SK-N-SH (cell line): ENCODE results near the gene CHGA. TPM values are rescaled to one million over a fixed set of nuclear protein-coding genes. Genes with fewer than 3 reads are reported as not detected.

ENCODE experiments used
- CTCF ChIA-PET: fragments of 300-600, 350-600 bp; formaldehyde crosslinking; extraction: SDS; loops from one replicate; lab custom pipeline; 2021; lab: Yijun Ruan, JAX
- POLR2A ChIA-PET: fragments of 350-600 bp; sonication (Branson Sonifier 250); formaldehyde crosslinking; extraction: SDS; loops from one replicate; lab custom pipeline; 2020; ENCODE audit warnings: antibody characterized with exemption, inconsistent platforms; lab: Yijun Ruan, JAX
- DNase-seq: peaks from one replicate; pipeline ENCODE4 v3.0.0; 2012
- H2AFZ ChIP-seq: fragments of 200-600 bp; sonication (generic); 2 replicates; pipeline ENCODE4 v1.8.1; 2016; ENCODE audit warnings: antibody characterized with exemption, mild to moderate bottlenecking, low read depth
- H3F3A ChIP-seq: fragments of 200-600 bp; sonication (generic); replicated peaks from 2 replicates; pipeline ENCODE3; 2016; ENCODE audit warnings: antibody characterized with exemption, mild to moderate bottlenecking; ENCODE audit not compliant: insufficient read depth
- H3K27ac ChIP-seq, 2 experiments: fragments of 200-500 bp in 1 of 2; fragments of 200-600 bp in 1 of 2; sonication (Bioruptor generic) in 1 of 2; sonication (generic), shearing (Covaris generic) in 1 of 2; 2 replicates each; pipeline versions ENCODE4 v1.5.1 to v1.6.1; 2014 to 2016; ENCODE audit warnings: low read depth in 2 of 2, inconsistent platforms in 1 of 2, low read length in 1 of 2, mild to moderate bottlenecking in 1 of 2, mixed read lengths in 1 of 2
- H3K27me3 ChIP-seq: fragments of 200-600 bp; sonication (generic), shearing (Covaris generic); 2 replicates; pipeline ENCODE4 v1.6.1; 2016; ENCODE audit warnings: mixed run types; ENCODE audit not compliant: insufficient read depth
- H3K36me3 ChIP-seq, 2 experiments: fragments of 200-500 bp in 1 of 2; fragments of 200-600 bp in 1 of 2; sonication (Bioruptor generic) in 1 of 2; sonication (generic) in 1 of 2; replicated peaks in 1 of 2; 2 replicates each; pipeline versions ENCODE3 to v1.5.1; 2014 to 2016; ENCODE audit warnings: low read length in 1 of 2, mild to moderate bottlenecking in 1 of 2; ENCODE audit not compliant: insufficient read depth in 2 of 2, control insufficient read depth in 1 of 2
- H3K4me1 ChIP-seq, 2 experiments: fragments of 200-500 bp in 1 of 2; fragments of 200-600 bp in 1 of 2; sonication (Bioruptor generic) in 1 of 2; sonication (generic), shearing (Covaris generic) in 1 of 2; 2 replicates each; pipeline versions ENCODE4 v1.5.1 to v1.6.1; 2014 to 2016; ENCODE audit warnings: low read depth in 1 of 2, low read length in 1 of 2, mixed run types in 1 of 2; ENCODE audit not compliant: insufficient read depth in 2 of 2, control insufficient read depth in 1 of 2
- H3K4me2 ChIP-seq: fragments of 200-600 bp; sonication (generic), shearing (Covaris generic); 2 replicates; pipeline ENCODE4 v1.6.1; 2017; ENCODE audit warnings: mixed run types
- H3K4me3 ChIP-seq, 2 experiments: fragments of 200-500 bp in 1 of 2; fragments of 200-600 bp in 1 of 2; sonication (Bioruptor generic) in 1 of 2; sonication (generic), shearing (Covaris generic) in 1 of 2; 2 replicates each; pipeline versions ENCODE4 v1.5.1 to v1.8.1; 2014 to 2016; ENCODE audit warnings: low read depth in 2 of 2, inconsistent platforms in 1 of 2, low read length in 1 of 2, mild to moderate bottlenecking in 1 of 2, mixed read lengths in 1 of 2, moderate library complexity in 1 of 2
- H3K79me2 ChIP-seq: fragments of 200-600 bp; sonication (generic); 2 replicates; pipeline ENCODE4 v1.8.1; 2017; ENCODE audit warnings: mild to moderate bottlenecking; ENCODE audit not compliant: insufficient read depth
- H3K9ac ChIP-seq: fragments of 200-600 bp; sonication (generic); 2 replicates; pipeline ENCODE4 v1.6.1; 2017; ENCODE audit warnings: mixed run types
- H3K9me2 ChIP-seq: fragments of 200-600 bp; sonication (generic); 2 replicates; pipeline ENCODE4 v1.6.1; 2017; ENCODE audit warnings: mixed run types
- H3K9me3 ChIP-seq: fragments of 200-600 bp; sonication (generic); 2 replicates; pipeline ENCODE4 v1.6.1; 2017; ENCODE audit warnings: mixed run types, mild to moderate bottlenecking, moderate library complexity
- H4K20me1 ChIP-seq: fragments of 200-600 bp; sonication (generic); 2 replicates; pipeline ENCODE4 v1.6.1; 2017; ENCODE audit warnings: mild to moderate bottlenecking, mixed run types; ENCODE audit not compliant: insufficient read depth
- CHD2 ChIP-seq: fragments of 150-350 bp; IDR thresholded peaks from 2 replicates; pipeline ENCODE4 v1.6.1; 2018; ENCODE audit warnings: low read length; ENCODE audit not compliant: partially characterized antibody
- ELF1 ChIP-seq: IDR thresholded peaks from 2 replicates; pipeline ENCODE4 v1.4.0; 2012
- FOXM1 ChIP-seq: IDR thresholded peaks from 2 replicates; pipeline ENCODE4 v1.4.0; 2012; ENCODE audit warnings: low read depth, mild to moderate bottlenecking
- GABPA ChIP-seq: IDR thresholded peaks from 2 replicates; pipeline ENCODE4 v1.4.0; 2012; ENCODE audit warnings: low read depth, mild to moderate bottlenecking
- JUND ChIP-seq: IDR thresholded peaks from 2 replicates; pipeline ENCODE4 v1.4.0; 2012
- MAX ChIP-seq: IDR thresholded peaks from 2 replicates; pipeline ENCODE4 v1.4.0; 2012; ENCODE audit warnings: low read depth
- MEF2A ChIP-seq: IDR thresholded peaks from 2 replicates; pipeline ENCODE4 v1.4.0; 2012; ENCODE audit warnings: low read depth, borderline replicate concordance
- POLR2AphosphoS5 ChIP-seq: IDR thresholded peaks from 2 replicates; pipeline ENCODE4 v1.6.1; 2012; ENCODE audit warnings: low read depth, low read length
- RAD21 ChIP-seq: IDR thresholded peaks from 2 replicates; pipeline ENCODE4 v1.6.1; 2012; ENCODE audit warnings: mild to moderate bottlenecking, low read length
- RCOR1 ChIP-seq: fragments of 150-350 bp; IDR thresholded peaks from 2 replicates; pipeline ENCODE4 v1.6.1; 2017; ENCODE audit warnings: antibody characterized with exemption, low read length
- SIN3A ChIP-seq: IDR thresholded peaks from 2 replicates; pipeline ENCODE4 v1.6.1; 2012; ENCODE audit warnings: low read depth, mild to moderate bottlenecking, low read length, moderate library complexity, borderline replicate concordance
- TAF1 ChIP-seq: IDR thresholded peaks from 2 replicates; pipeline ENCODE4 v1.6.1; 2012; ENCODE audit warnings: low read depth, mild to moderate bottlenecking, low read length, moderate library complexity, borderline replicate concordance
- TEAD4 ChIP-seq: IDR thresholded peaks from 2 replicates; pipeline ENCODE4 v1.4.0; 2012; ENCODE audit warnings: mild to moderate bottlenecking, borderline replicate concordance; ENCODE audit not compliant: insufficient read depth
- YY1 ChIP-seq: IDR thresholded peaks from 2 replicates; pipeline ENCODE4 v1.4.0; 2012; ENCODE audit warnings: low read depth, mild to moderate bottlenecking
- WGBS: methylation state at CpG from one replicate; pipeline ENCODE4 v1.1.6; 2017; ENCODE audit warnings: low lambda C conversion rate; 5-methylcytosine and 5-hydroxymethylcytosine counted together
- polyA plus RNA-seq, 3 experiments: library from polyadenylated mRNA; depleted of rRNA; stranded (reverse); fragments of >200 nt; gene quantifications; 2 replicates each; pipeline ENCODE4 v1.2.3, GENCODE V29; 2012
- TF ChIP-seq, protein P1 (sequence below): fragments of 150-350 bp; IDR thresholded peaks from 2 replicates; pipeline ENCODE4 v1.6.1; 2017; ENCODE audit warnings: antibody characterized with exemption, low read length, low read depth, borderline replicate concordance
- TF ChIP-seq, protein P2 (sequence below): IDR thresholded peaks from 2 replicates; pipeline ENCODE4 v1.6.1; 2012; ENCODE audit warnings: mild to moderate bottlenecking, low read depth, low read length, moderate library complexity

CHGA gene
- polyA plus RNA-seq, 1 of the 3 experiments (the other 2 are of a cell fraction) = 5.6 TPM

DNA sequence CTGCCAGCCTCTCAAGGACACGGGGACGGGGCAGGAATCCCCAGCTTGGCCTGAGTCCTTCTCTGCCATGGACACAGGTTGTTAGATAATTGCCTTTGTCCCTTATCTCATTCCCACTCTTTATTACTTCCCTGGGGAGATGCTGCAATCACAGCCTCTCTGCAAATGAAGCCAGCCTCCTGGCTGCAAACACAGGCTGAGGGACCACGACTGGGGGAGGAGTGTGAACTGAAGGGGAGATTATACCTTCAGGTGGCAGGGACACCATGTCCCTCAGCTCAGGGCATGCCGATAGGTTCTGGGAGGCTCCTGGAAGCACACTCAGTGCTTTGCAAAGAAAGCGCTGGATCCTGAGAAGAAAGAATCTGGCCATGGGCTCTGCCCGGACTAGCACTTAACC is 16.1 kb upstream of the CHGA start (continued):
- TF ChIP-seq, protein P1, sequence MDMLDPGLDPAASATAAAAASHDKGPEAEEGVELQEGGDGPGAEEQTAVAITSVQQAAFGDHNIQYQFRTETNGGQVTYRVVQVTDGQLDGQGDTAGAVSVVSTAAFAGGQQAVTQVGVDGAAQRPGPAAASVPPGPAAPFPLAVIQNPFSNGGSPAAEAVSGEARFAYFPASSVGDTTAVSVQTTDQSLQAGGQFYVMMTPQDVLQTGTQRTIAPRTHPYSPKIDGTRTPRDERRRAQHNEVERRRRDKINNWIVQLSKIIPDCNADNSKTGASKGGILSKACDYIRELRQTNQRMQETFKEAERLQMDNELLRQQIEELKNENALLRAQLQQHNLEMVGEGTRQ = no peak
- no peak for TF ChIP-seq YY1
- no peak for TF ChIP-seq TEAD4
- TF ChIP-seq RCOR1 = peak; percentile 69; the same call in 1 of the 2 replicates
- TF ChIP-seq CHD2 = peak; percentile 61
- TF ChIP-seq POLR2AphosphoS5 = no peak
- TF ChIP-seq MAX = no peak
- TF ChIP-seq ELF1 = no peak
- no peak for TF ChIP-seq FOXM1
- no peak for TF ChIP-seq JUND

DNA sequence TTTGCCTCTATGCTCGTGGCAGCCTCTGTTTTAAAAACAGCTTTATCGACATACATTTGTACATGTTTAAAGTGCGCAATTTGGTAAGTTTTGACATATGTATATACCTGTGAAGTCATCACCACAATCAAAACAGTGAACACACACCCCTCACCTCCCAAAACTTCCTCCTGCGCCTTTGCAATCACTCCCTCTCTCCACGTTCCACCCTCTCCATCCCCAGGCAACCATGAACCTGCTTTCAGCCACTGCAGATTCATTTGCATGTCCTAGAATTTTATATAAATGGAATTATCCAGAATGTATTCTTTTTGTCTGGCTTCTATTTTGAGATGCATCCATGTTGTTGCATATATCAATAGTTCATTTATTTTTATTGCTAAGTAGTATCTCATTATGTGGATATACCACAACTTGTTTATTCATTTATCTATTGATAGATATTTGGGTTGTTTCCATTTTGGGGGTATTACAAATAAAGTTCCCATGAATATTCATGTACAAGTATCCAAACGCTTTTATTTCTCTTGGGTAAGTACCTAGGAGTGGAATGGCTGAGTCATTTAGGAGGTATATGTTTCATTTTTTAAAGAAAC is 15.5 kb upstream of the CHGA start:
- H3K4me1 ChIP-seq = peaks cover 0 to 19% of the 10 kb centered on the region in 2 experiments; a peak in 1 of 4 replicates
- no peak for DNase-seq
- H3K9ac ChIP-seq = no peak overlapping the region
- H4K20me1 ChIP-seq = no peaks in the 10 kb centered on the region
- 52% methylated on average over 6 of the region's 6 CpGs for WGBS
- no peaks in the 10 kb centered on the region for H3K9me2 ChIP-seq
- CTCF ChIA-PET = interaction anchor here (0.7 to 1.6 kb wide), 6 partner anchors 8 to 206 kb away, joined by 3 to 6 read pairs (median 4); no protein-coding TSS in a partner anchor
- no peaks in the 10 kb centered on the region for H3K36me3 ChIP-seq
- TF ChIP-seq RAD21 = no peak
- TF ChIP-seq GABPA = no peak
- TF ChIP-seq TAF1 = no peak
- no peak for TF ChIP-seq MEF2A
- TF ChIP-seq CHD2 = no peak
- no peaks in the 10 kb centered on the region for H3F3A ChIP-seq
- peak overlapping the region in 1 of 2 experiments; percentile 93; a peak in 2 of 4 replicates for H3K27ac ChIP-seq
- H3K79me2 ChIP-seq = no peaks in the 10 kb centered on the region
- no peaks in the 10 kb centered on the region for H3K27me3 ChIP-seq
- no peak overlapping the region for H3K4me2 ChIP-seq
- H3K4me3 ChIP-seq = no peak overlapping the region
- H3K9me3 ChIP-seq = no peaks in the 10 kb centered on the region
- no peak overlapping the region for H2AFZ ChIP-seq
- POLR2A ChIA-PET = interaction anchor here (0.8 to 2.0 kb wide), 10 partner anchors 9 to 104 kb away, joined by 3 to 23 read pairs (median 6); partner anchors contain the start of gene CHGA

DNA sequence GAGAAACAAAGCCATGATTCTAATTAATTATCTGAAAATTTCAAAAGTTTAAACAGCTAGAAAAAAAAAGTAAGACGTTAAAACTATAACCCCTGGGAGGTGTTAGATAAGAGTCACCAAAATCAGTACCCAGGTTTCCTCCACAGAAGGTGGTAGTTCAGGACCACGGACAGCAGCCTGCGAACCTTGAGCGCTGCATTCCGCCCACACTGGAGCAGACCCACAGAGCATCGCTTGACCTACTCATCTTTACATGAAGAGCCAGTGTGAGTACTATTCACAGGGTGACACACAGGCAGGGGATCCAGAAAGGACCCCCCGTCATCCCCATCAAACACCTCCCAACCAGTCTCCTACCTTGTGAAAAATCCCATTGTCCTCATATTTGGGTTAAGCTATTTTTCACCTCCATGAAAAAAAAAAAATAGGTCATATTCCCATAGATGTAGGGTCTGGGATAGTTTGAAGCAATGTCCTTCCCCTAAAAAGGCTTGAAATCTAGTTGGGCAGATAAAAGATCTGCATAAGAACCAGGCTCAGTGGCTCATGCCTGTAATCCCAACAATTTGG is 8.8 kb upstream of the CHGA start:
- WGBS = 42% methylated on average over 7 of the region's 7 CpGs
- CTCF ChIA-PET = interaction anchor here (0.9 to 3.9 kb wide), 3 partner anchors 20 to 33 kb away, joined by 3 to 27 read pairs (median 4); no protein-coding TSS in a partner anchor
- no peak for DNase-seq

More for the DNA sequence above, 8.8 kb upstream of the CHGA start:
- POLR2A ChIA-PET = interaction anchor here (1.5 to 1.8 kb wide), 2 partner anchors 9 to 11 kb away, joined by 5 to 9 read pairs; partner anchors contain the start of gene CHGA
- no peak overlapping the region for H2AFZ ChIP-seq
- no peaks in the 10 kb centered on the region for H4K20me1 ChIP-seq
- H3K4me1 ChIP-seq = peaks cover 0 to 43% of the 10 kb centered on the region in 2 experiments; a peak in 2 of 4 replicates
- no peaks in the 10 kb centered on the region for H3K9me3 ChIP-seq
- H3K79me2 ChIP-seq = no peaks in the 10 kb centered on the region
- H3K36me3 ChIP-seq = no peaks in the 10 kb centered on the region
- no peak overlapping the region for H3K27ac ChIP-seq
- H3K9ac ChIP-seq = no peak overlapping the region
- H3K9me2 ChIP-seq = no peaks in the 10 kb centered on the region
- no peak overlapping the region for H3K4me3 ChIP-seq
- H3F3A ChIP-seq = no peaks in the 10 kb centered on the region
- H3K4me2 ChIP-seq = no peak overlapping the region
- TF ChIP-seq, protein P2, sequence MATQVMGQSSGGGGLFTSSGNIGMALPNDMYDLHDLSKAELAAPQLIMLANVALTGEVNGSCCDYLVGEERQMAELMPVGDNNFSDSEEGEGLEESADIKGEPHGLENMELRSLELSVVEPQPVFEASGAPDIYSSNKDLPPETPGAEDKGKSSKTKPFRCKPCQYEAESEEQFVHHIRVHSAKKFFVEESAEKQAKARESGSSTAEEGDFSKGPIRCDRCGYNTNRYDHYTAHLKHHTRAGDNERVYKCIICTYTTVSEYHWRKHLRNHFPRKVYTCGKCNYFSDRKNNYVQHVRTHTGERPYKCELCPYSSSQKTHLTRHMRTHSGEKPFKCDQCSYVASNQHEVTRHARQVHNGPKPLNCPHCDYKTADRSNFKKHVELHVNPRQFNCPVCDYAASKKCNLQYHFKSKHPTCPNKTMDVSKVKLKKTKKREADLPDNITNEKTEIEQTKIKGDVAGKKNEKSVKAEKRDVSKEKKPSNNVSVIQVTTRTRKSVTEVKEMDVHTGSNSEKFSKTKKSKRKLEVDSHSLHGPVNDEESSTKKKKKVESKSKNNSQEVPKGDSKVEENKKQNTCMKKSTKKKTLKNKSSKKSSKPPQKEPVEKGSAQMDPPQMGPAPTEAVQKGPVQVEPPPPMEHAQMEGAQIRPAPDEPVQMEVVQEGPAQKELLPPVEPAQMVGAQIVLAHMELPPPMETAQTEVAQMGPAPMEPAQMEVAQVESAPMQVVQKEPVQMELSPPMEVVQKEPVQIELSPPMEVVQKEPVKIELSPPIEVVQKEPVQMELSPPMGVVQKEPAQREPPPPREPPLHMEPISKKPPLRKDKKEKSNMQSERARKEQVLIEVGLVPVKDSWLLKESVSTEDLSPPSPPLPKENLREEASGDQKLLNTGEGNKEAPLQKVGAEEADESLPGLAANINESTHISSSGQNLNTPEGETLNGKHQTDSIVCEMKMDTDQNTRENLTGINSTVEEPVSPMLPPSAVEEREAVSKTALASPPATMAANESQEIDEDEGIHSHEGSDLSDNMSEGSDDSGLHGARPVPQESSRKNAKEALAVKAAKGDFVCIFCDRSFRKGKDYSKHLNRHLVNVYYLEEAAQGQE = peak; percentile 97
- TF ChIP-seq SIN3A = no peak
- peaks cover 5% of the 10 kb centered on the region; the same call in 1 of the 2 replicates for H3K27me3 ChIP-seq
